IMR-90 (cell line): ENCODE measurements around the gene ANKRD45.

Source experiments
- BHLHE40 ChIP-seq: fragments of 150-350 bp; IDR thresholded peaks from 2 replicates; pipeline ENCODE4 v1.6.1; 2016; ENCODE audit warnings: mild to moderate bottlenecking, low read depth, low read length
- CEBPB ChIP-seq: IDR thresholded peaks from 2 replicates; pipeline ENCODE4 v1.6.1; 2012; ENCODE audit warnings: low read depth, low read length, improper control_type of control experiment
- CTCF ChIP-seq: conservative IDR thresholded peaks from 2 replicates; pipeline ENCODE4 v1.5.1; 2012; ENCODE audit warnings: mild to moderate bottlenecking, low read depth, low read length, improper control_type of control experiment
- MXI1 ChIP-seq: IDR thresholded peaks from 2 replicates; pipeline ENCODE4 v1.6.1; 2012; ENCODE audit warnings: low read depth, mild to moderate bottlenecking, low read length, moderate library complexity, borderline replicate concordance
- POLR2A ChIP-seq: IDR thresholded peaks from 2 replicates; pipeline ENCODE4 v1.6.1; 2012; ENCODE audit warnings: mild to moderate bottlenecking, low read depth, low read length
- RCOR1 ChIP-seq: IDR thresholded peaks from 2 replicates; pipeline ENCODE4 v1.6.1; 2012; ENCODE audit warnings: mild to moderate bottlenecking, low read length, improper control_type of control experiment; ENCODE audit not compliant: insufficient replicate concordance
- SMC3 ChIP-seq: fragments of 150-350 bp; IDR thresholded peaks from 2 replicates; pipeline ENCODE4 v1.6.1; 2016; ENCODE audit warnings: low read depth, mild to moderate bottlenecking, antibody characterized with exemption, low read length, moderate library complexity
- USF2 ChIP-seq: fragments of 150-350 bp; IDR thresholded peaks from 2 replicates; pipeline ENCODE4 v1.6.1; 2017; ENCODE audit warnings: mild to moderate bottlenecking, antibody characterized with exemption, low read length, low read depth

GRCh38 chr1:173627269-173627668 is 42.4 kb downstream of the ANKRD45 start:
- no peak for TF ChIP-seq CTCF
- TF ChIP-seq POLR2A: no peak
- no peak for TF ChIP-seq SMC3
- no peak for TF ChIP-seq RCOR1
- no peak for TF ChIP-seq BHLHE40
- no peak for TF ChIP-seq MXI1
- TF ChIP-seq CEBPB: no peak
- TF ChIP-seq USF2: no peak
